ENCODE results near the gene PRKAR2B.

PRKAR2B gene

DNA sequence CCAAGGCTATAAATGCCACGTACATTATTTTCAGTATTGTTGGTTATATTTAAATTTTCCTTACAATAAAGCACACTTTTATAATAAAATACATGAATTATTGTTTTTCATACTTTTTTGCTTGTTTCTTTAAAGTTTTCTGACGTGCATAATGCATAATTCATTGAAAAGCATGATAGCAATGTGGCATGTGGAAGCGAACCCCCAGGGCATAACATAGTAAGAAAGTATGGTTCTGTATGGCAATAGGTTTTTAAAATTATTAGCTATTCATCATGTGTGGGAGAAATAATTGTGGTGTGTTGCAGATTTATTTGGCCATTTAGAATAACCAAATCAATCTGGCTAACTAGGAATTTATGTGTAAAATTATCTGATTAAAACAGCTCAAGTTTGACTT lies 116.9 kb downstream of the PRKAR2B start:
- DNase-seq (ENCODE audit: low read depth), result no peak
- no peak overlapping the region for H3K4me3 ChIP-seq (ENCODE audit: low read depth, low read length)
- TF ChIP-seq CTCF (IDR thresholded peaks at IDR 0.05; ENCODE audit: low read depth, low read length) (no peak), POLR2A (IDR thresholded peaks at IDR 0.05; ENCODE audit: extremely low read depth, insufficient read length) (no peak), MYC (IDR thresholded peaks at IDR 0.05; ENCODE audit: low read depth, low read length) (no peak)
- TF ChIP-seq, protein P1, sequence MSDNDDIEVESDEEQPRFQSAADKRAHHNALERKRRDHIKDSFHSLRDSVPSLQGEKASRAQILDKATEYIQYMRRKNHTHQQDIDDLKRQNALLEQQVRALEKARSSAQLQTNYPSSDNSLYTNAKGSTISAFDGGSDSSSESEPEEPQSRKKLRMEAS (IDR thresholded peaks at IDR 0.05; ENCODE audit: low read depth, low read length), result no peak

GRCh38 chr7:107162475-107162874 lies 118.0 kb downstream of the PRKAR2B start:
- no peak overlapping the region for H3K4me3 ChIP-seq (ENCODE audit: low read depth, low read length)
- TF ChIP-seq POLR2A (IDR thresholded peaks at IDR 0.05; ENCODE audit: extremely low read depth, insufficient read length), result no peak
- TF ChIP-seq, protein P1 (IDR thresholded peaks at IDR 0.05; ENCODE audit: low read depth, low read length), result no peak
- no peak for TF ChIP-seq CTCF (IDR thresholded peaks at IDR 0.05; ENCODE audit: low read depth, low read length)
- TF ChIP-seq MYC (IDR thresholded peaks at IDR 0.05; ENCODE audit: low read depth, low read length), result no peak
- no peak for DNase-seq (ENCODE audit: low read depth)

DNA sequence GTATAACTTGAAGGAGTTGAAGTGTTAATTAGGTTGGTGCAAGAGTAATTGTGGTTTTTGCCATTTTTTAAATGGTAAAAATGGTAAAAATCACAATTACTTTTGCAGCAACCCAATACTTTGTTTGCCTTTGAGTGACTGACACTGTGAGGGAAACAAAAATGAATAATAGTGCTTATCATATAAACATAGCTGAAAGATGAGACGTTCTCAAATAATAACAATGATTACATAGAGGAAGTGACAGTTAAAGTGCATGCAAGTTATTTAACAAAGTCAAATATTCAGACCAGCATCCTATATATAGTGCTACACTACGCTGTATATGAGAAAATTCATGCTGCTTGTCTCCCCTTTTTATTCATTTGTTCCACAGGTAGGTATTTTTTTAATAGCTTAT lies 119.6 kb downstream of the PRKAR2B start:
- no peak for DNase-seq (ENCODE audit: low read depth)
- H3K4me3 ChIP-seq (ENCODE audit: low read depth, low read length), result no peak overlapping the region
- TF ChIP-seq MYC (IDR thresholded peaks at IDR 0.05; ENCODE audit: low read depth, low read length), result no peak
- TF ChIP-seq CTCF (IDR thresholded peaks at IDR 0.05; ENCODE audit: low read depth, low read length), result no peak
- TF ChIP-seq POLR2A (IDR thresholded peaks at IDR 0.05; ENCODE audit: extremely low read depth, insufficient read length), result no peak
- TF ChIP-seq, protein P1 (IDR thresholded peaks at IDR 0.05; ENCODE audit: low read depth, low read length), result no peak

DNA sequence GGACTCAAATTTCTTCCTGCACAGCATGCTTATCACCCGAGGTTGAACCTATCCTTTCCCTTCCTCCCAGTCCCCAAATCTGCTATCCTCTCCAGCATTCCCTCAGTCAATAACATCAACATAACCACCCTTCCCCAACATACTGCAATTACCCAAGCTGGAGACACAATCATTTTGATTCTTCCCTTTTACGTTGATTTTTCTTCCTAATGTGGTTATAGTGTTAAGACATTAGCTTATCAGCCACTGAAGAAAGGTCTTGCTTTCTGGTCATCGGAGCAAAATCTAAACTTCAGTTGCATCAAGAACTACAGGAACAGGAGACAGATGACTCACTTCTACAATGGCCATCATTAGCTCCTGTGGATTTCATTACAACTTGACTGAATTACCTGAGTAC lies 120.8 kb downstream of the PRKAR2B start:
- TF ChIP-seq MYC (IDR thresholded peaks at IDR 0.05; ENCODE audit: low read depth, low read length) (no peak), POLR2A (IDR thresholded peaks at IDR 0.05; ENCODE audit: extremely low read depth, insufficient read length) (no peak), CTCF (IDR thresholded peaks at IDR 0.05; ENCODE audit: low read depth, low read length) (no peak)
- TF ChIP-seq, protein P1 (IDR thresholded peaks at IDR 0.05; ENCODE audit: low read depth, low read length), result no peak
- no peak for DNase-seq (ENCODE audit: low read depth)
- H3K4me3 ChIP-seq (ENCODE audit: low read depth, low read length), result no peak overlapping the region

GRCh38 chr7:107166736-107167426 lies 122.4 kb downstream of the PRKAR2B start:
- no peak for TF ChIP-seq CTCF (IDR thresholded peaks at IDR 0.05; ENCODE audit: low read depth, low read length)
- TF ChIP-seq MYC (IDR thresholded peaks at IDR 0.05; ENCODE audit: low read depth, low read length), result no peak
- TF ChIP-seq, protein P1 (IDR thresholded peaks at IDR 0.05; ENCODE audit: low read depth, low read length), result no peak
- no peak for TF ChIP-seq POLR2A (IDR thresholded peaks at IDR 0.05; ENCODE audit: extremely low read depth, insufficient read length)
- peak overlapping the region; percentile 79 for H3K4me3 ChIP-seq (ENCODE audit: low read depth, low read length)
- no peak for DNase-seq (ENCODE audit: low read depth)

Measured in NB4 (cell line).